Measurements from ENCODE around the gene TMCO4. TPM values are rescaled to one million over a fixed set of nuclear protein-coding genes. Genes with fewer than 3 reads are reported as not detected.

The TMCO4 gene
- total and polyA plus RNA-seq, 2 of the 8 experiments (the other 6 are each of a cell fraction or from before 2014, with no cell fraction given): 3.0 to 3.1 TPM

DNA sequence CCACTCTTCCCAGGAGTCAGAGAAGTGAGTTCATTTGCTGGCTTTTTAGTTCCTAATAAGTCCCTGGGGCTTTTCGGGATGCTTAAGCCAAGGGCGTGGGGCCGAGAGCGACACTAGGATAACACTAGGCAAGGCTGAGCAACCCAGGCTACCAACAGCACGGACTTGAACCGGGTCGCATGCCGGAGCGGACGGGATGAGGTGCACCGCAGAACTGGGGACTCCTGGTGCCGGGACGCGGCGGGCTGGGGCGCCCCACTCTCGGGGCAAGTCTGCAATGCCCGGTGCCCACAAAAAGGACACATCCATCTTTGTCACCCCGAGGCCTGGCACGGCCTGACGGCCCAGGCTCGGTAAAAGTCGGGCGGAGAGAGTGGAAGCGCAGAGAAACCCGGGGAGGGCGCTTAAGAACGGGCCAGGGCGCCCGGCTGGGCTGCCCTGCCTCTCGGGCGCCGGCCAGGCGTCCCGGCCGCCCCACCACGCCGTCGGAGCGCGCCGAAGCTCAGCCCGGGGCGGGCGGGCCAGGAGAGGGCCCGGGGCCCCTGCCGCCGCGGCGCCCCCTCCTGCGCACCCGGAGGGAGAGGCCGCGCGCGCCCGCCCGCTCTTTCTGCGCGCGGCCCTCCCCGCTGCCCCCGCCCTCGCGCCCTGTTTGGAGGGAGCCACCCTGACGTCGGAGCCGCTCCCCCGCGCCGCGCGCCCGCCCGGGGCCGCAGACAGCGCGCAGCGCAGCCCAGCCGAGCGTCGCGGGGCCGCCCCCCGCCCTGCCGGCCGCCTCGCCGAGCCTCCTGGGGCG is 155.9 kb downstream of the TMCO4 start, which contains the start of gene NBL1 (continued):
- TF ChIP-seq BRCA1 (IDR thresholded peaks at IDR 0.05; ENCODE audit: low read depth, low read length): no peak
- 0 out of 2 replicates have a peak, but pooled peaks have one; percentile 15 for TF ChIP-seq GABPA (IDR thresholded peaks at IDR 0.05; ENCODE audit: borderline replicate concordance, insufficient read depth, low read length)
- TF ChIP-seq SUZ12 (IDR thresholded peaks at IDR 0.05; ENCODE audit: low read length): peak; percentile 84
- peak; percentile 44 for TF ChIP-seq ASH2L (IDR thresholded peaks at IDR 0.05; ENCODE audit: low read length)
- no peak for TF ChIP-seq CEBPB (IDR thresholded peaks at IDR 0.05; ENCODE audit: low read depth, low read length)
- TF ChIP-seq, protein P1, sequence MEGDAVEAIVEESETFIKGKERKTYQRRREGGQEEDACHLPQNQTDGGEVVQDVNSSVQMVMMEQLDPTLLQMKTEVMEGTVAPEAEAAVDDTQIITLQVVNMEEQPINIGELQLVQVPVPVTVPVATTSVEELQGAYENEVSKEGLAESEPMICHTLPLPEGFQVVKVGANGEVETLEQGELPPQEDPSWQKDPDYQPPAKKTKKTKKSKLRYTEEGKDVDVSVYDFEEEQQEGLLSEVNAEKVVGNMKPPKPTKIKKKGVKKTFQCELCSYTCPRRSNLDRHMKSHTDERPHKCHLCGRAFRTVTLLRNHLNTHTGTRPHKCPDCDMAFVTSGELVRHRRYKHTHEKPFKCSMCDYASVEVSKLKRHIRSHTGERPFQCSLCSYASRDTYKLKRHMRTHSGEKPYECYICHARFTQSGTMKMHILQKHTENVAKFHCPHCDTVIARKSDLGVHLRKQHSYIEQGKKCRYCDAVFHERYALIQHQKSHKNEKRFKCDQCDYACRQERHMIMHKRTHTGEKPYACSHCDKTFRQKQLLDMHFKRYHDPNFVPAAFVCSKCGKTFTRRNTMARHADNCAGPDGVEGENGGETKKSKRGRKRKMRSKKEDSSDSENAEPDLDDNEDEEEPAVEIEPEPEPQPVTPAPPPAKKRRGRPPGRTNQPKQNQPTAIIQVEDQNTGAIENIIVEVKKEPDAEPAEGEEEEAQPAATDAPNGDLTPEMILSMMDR (IDR thresholded peaks at IDR 0.05; ENCODE audit: control extremely low read depth in 1 of 3, insufficient read depth in 1 of 3, low read depth in 1 of 3, low read length in 3 of 3): no peak
- peak; percentile 76 for TF ChIP-seq EZH2 (IDR thresholded peaks at IDR 0.05; ENCODE audit: low read depth, low read length, severe bottlenecking)
- TF ChIP-seq SIX5 (IDR thresholded peaks at IDR 0.05; ENCODE audit: low read depth, low read length): no peak

All from H1 (cell line).